Activated T-helper 9 cell treated with anti-CD3 and anti-CD28 coated beads, Interleukin-2, amount 50 U/mL, for 16 hours (primary cell): ENCODE measurements around the gene CMTR1.

Experiments
- DNase-seq: peaks from one replicate; pipeline ENCODE4 v3.0.0-alpha.2; 2020; ENCODE audit warnings: low read depth

CMTR1 gene

GRCh38 chr6:37479266-37479854, 46.3 kb downstream of the CMTR1 start:
- DNase-seq: no peak

GRCh38 chr6:37480118-37480736, 47.2 kb downstream of the CMTR1 start:
- no peak for DNase-seq

- DNase-seq: no peak
These were observed 48.0 kb downstream of the CMTR1 start for GRCh38 chr6:37480951-37481534.

GRCh38 chr6:37481711-37482605, 48.9 kb downstream of the CMTR1 start:
- no peak for DNase-seq

- no peak for DNase-seq
These were observed 49.7 kb downstream of the CMTR1 start for GRCh38 chr6:37482606-37483251.

DNA sequence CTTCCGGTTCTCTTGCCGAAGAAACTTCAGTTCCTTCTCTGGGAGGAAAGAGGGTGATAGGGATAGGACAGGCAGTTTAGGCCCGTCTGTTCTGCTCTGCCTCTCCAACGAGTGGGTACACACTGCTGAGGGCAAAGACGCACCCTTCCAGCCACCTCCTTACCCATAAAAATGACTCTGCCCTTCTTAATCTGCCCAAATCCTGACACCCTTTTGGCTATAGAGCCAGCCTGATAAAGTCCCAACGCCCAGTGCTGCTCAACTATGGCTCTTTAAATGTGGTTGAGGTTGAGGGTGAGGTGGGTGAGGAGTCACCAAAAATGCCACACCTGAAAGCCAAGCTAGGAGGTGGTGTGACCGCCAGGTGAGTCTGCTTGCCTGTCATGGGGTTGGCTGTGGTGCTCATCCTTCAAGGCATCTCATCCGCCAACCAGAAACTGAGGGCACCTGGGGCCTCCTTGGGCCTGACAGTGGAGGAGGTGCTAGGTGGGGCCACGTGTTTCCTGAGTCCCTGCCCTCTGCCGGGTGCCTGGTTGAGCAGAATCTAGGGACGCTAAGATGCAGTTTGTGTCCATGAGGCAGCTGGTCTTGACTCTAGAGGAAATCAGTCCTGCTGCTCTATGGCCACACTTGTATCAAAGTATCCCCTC, 50.4 kb downstream of the CMTR1 start:
- DNase-seq: no peak

DNA sequence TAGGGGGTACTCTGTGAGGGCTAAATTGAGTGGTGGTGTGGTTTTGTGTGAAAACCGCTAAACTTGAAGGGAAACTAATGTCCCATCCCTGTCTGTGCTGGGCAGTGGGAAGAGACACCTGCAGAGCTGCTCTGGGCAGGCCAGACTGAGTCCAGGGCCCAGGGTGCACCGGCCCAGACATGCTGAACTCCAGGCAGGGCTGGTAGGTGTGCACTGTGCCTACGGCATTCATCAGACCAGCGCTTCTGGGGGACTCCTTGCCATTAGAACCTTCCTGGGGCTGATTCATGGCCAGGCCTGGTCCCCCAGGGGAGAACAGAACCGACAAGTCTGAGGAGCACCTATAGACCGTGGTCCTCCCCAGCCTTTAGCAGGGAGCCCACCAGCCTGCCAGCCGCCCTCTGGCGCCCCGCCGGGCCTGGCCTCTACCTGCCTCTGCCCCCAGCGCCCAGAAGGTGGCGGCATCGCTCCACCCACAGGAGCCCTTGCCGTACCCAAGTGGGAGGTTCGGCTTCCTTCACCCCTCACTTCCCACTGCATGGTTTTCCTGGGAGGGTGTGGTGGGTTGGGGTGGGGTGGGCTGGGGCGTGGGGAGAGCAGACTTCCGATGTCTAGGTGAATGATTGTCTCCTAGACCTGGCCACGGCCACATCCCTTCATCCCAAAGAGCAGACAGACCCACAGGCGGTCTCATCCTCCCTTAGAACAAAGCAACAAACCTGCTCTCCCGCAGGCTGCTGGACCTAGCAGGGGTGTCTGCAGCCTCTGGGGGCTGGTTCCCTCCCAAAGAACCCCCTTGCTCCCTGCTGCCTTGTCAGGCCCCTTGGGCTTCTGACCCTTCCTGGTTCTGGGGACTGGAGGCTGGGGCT, 51.1 kb downstream of the CMTR1 start:
- DNase-seq: peak; percentile 69

GRCh38 chr6:37484786-37485170, 51.8 kb downstream of the CMTR1 start:
- DNase-seq: no peak

- no peak for DNase-seq
These were observed 52.3 kb downstream of the CMTR1 start for GRCh38 chr6:37485291-37485702.

- DNase-seq: no peak
These were observed 53.3 kb downstream of the CMTR1 start for GRCh38 chr6:37486121-37486839.

GRCh38 chr6:37487591-37488380, 54.8 kb downstream of the CMTR1 start:
- no peak for DNase-seq

GRCh38 chr6:37488476-37488875, 55.5 kb downstream of the CMTR1 start:
- DNase-seq: no peak

DNA sequence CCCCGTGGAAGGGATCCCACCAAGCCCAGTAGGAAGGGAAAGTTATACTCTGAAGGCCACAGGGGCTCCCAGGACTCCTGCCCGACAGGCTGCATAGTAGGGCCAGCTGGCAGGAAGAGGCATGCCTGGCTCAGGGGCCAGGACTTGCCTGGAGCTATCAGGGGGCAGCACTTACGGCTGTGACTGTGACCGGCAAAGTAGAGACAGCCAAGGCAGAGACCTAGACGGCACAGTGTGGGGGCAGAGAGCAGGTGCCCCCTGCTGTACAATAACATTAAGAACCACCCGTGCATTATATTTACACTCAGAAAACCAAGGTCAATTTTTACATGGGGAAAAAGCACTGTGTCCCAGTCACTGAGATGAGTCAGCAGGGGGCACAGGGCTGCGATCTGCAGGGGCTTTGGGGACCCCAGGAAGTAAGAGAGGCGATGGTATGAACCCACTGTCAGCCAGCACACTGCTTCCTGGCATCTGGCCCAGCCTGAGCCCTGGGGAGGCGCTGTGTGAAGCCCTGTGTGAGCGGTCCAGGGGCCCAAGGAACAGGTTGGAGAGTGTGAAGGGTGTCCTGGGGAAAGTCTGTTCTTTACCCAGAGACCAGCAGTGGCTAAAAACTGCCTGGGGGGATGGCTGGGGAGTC, 56.8 kb downstream of the CMTR1 start:
- no peak for DNase-seq

- no peak for DNase-seq
These were observed 57.6 kb downstream of the CMTR1 start for GRCh38 chr6:37490536-37491170.

DNA sequence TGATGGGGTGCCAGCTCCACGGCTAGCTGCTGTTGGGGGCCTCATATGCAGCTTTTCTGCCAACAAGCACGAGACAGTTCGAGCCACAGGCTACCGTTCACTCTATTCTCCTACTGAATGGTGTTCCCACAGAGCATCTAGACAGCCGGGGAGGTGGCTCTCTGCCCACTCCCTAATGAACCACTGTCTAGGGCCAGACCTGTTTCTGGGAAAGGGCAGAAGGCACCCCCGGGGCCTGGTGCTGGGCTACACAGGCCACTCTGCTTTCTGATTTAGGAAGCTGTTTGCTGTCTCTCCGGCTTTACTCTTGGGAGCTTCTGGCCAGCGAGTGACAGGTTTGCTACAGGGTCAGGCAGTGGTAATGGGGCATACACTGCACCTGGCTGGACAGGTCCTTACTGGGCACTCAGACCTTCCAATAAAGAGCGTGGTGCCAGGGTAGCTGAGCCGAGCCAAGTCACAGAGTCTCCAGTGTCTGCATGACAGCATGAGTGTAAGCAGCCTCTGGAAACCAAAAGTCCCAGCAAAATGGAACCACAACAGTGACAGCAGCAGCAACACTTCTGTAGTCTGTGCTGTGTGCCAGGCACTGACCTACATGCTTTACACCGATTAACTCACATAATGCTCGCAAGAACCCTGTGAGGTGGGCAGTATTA, 58.3 kb downstream of the CMTR1 start:
- DNase-seq: no peak

- no peak for DNase-seq
These were observed 58.8 kb downstream of the CMTR1 start for GRCh38 chr6:37491830-37492208.

- no peak for DNase-seq
These were observed 59.4 kb downstream of the CMTR1 start for GRCh38 chr6:37492236-37492972.
